HCT116 (cell line): ENCODE data around the gene KCNJ10. TPM values are rescaled to one million over a fixed set of nuclear protein-coding genes. Genes with fewer than 3 reads are reported as not detected.
A peak's percentile ranks its signal among the peaks of the same experiment; 100 is the strongest.

Experiments
- ATAC-seq: fragments of 200-7000 bp; cut with Tn5 transposase; 2 replicates; pipeline ENCODE4 v1.9.1; 2020; ENCODE audit warnings: mild to moderate bottlenecking, moderate library complexity
- BruUV-seq: library from RNA; stranded (reverse); fragments of 400-500 nt; replicated peaks from 2 replicates; lab custom pipeline; 2021; lab: Mats Ljungman, UMichigan
- CTCF ChIA-PET: fragments of 300-600 bp; sonication (Branson Sonifier 250); formaldehyde crosslinking; loops from one replicate; lab custom pipeline; 2021; ENCODE audit warnings: antibody characterized with exemption; lab: Charles Lee
- POLR2A ChIA-PET: fragments of 300-600, 350-600 bp; sonication (Branson Sonifier 250); formaldehyde crosslinking; loops from one replicate; lab custom pipeline; 2021; ENCODE audit warnings: antibody characterized with exemption; lab: Charles Lee
- RAD21 ChIA-PET, 2 experiments: fragments of 300-600 bp; sonication (Branson Sonifier 250); formaldehyde crosslinking; loops; one replicate each; lab custom pipeline; 2023; ENCODE audit warnings: low total read pairs in 2 of 2; ENCODE audit not compliant: uncharacterized antibody in 2 of 2, unreplicated experiment in 2 of 2, low non-redundant PET in 1 of 2; lab: Charles Lee
- DNase-seq: peaks from one replicate; pipeline ENCODE4 v3.0.0-alpha.2; 2010; ENCODE audit warnings: low read depth, low spot score
- H2AFZ ChIP-seq: fragments of 200-600 bp; shearing (Covaris generic), sonication (generic); 2 replicates; pipeline ENCODE4 v1.6.1; 2017; ENCODE audit warnings: low read depth, mixed run types, mixed read lengths, antibody characterized with exemption, low read length; ENCODE audit not compliant: poor library complexity, severe bottlenecking
- H3K27ac ChIP-seq: 2 replicates; pipeline ENCODE4 v1.5.1; 2012; ENCODE audit warnings: low read depth, low read length
- H3K27me3 ChIP-seq: fragments of 200-600 bp; sonication (generic); 2 replicates; pipeline ENCODE4 v1.6.1; 2016; ENCODE audit warnings: mixed run types, low read length, mixed read lengths; ENCODE audit not compliant: insufficient read depth
- H3K36me3 ChIP-seq, 2 experiments: fragments of 200-500 bp in 1 of 2; fragments of 200-600 bp in 1 of 2; sonication (Bioruptor generic) in 1 of 2; sonication (generic) in 1 of 2; 2 replicates each; pipeline versions ENCODE4 v1.5.1 to v1.6.1; 2014 to 2016; ENCODE audit warnings: low read length in 2 of 2, inconsistent platforms in 1 of 2, mixed read lengths in 1 of 2, mixed run types in 1 of 2; ENCODE audit not compliant: insufficient read depth in 2 of 2, control insufficient read depth in 1 of 2
- H3K4me1 ChIP-seq, 2 experiments: fragments of 200-600 bp in 1 of 2; sonication (generic) in 1 of 2; 2 replicates each; pipeline versions ENCODE4 v1.5.1 to v1.6.1; 2012 to 2017; ENCODE audit warnings: low read length in 2 of 2, inconsistent platforms in 1 of 2, mild to moderate bottlenecking in 1 of 2, mixed read lengths in 1 of 2, mixed run types in 1 of 2, moderate library complexity in 1 of 2; ENCODE audit not compliant: insufficient read depth in 2 of 2, control insufficient read depth in 1 of 2
- H3K4me2 ChIP-seq: fragments of 200-600 bp; sonication (generic); 2 replicates; pipeline ENCODE4 v1.6.1; 2017; ENCODE audit warnings: mixed run types, low read length, mixed read lengths
- H3K4me3 ChIP-seq, 2 experiments: fragments of 200-600 bp in 1 of 2; sonication (generic) in 1 of 2; replicated peaks in 1 of 2; 2 replicates each; pipeline ENCODE4 v1.5.1; 2011 to 2016; ENCODE audit warnings: low read length in 2 of 2, control low read depth in 1 of 2, low read depth in 1 of 2, mild to moderate bottlenecking in 1 of 2, mixed read lengths in 1 of 2, mixed run types in 1 of 2
- H3K79me2 ChIP-seq: fragments of 200-600 bp; sonication (generic); 2 replicates; pipeline ENCODE4 v1.6.1; 2017; ENCODE audit warnings: mild to moderate bottlenecking, mixed run types, low read length, moderate library complexity, mixed read lengths; ENCODE audit not compliant: insufficient read depth
- H3K9ac ChIP-seq: fragments of 200-600 bp; sonication (generic); 2 replicates; pipeline ENCODE4 v1.6.1; 2016; ENCODE audit warnings: low read length, mixed read lengths
- H3K9me2 ChIP-seq: fragments of 200-600 bp; sonication (generic), shearing (Covaris generic); 2 replicates; pipeline ENCODE4 v1.6.1; 2017; ENCODE audit warnings: mixed run types, mild to moderate bottlenecking, moderate library complexity; ENCODE audit not compliant: insufficient read depth
- H3K9me3 ChIP-seq, 2 experiments: fragments of 200-500 bp in 1 of 2; fragments of 200-600 bp in 1 of 2; sonication (Bioruptor generic) in 1 of 2; sonication (generic) in 1 of 2; 2 replicates each; pipeline ENCODE4 v1.6.1; 2014 to 2017; ENCODE audit warnings: low read length in 2 of 2, mixed read lengths in 2 of 2, inconsistent platforms in 1 of 2, low read depth in 1 of 2, mild to moderate bottlenecking in 1 of 2, mixed run types in 1 of 2, moderate library complexity in 1 of 2; ENCODE audit not compliant: control insufficient read depth in 1 of 2, insufficient read depth in 1 of 2
- H4K20me1 ChIP-seq: fragments of 200-600 bp; sonication (generic), shearing (Covaris generic); 2 replicates; pipeline ENCODE4 v1.6.1; 2017; ENCODE audit warnings: mixed run types, mild to moderate bottlenecking, moderate library complexity; ENCODE audit not compliant: insufficient read depth
- CEBPB ChIP-seq: IDR thresholded peaks from 2 replicates; pipeline ENCODE4 v1.6.1; 2012; ENCODE audit warnings: low read depth
- EGR1 ChIP-seq: IDR thresholded peaks from 2 replicates; pipeline ENCODE4 v1.6.1; 2012; ENCODE audit warnings: low read depth
- ELF1 ChIP-seq: IDR thresholded peaks from 2 replicates; pipeline ENCODE4 v1.6.1; 2012; ENCODE audit warnings: low read depth, borderline replicate concordance
- EZH2 ChIP-seq: fragments of 200-600 bp; sonication (generic); IDR thresholded peaks from 2 replicates; pipeline ENCODE4 v1.6.1; 2017; ENCODE audit warnings: antibody characterized with exemption, mixed run types
- EZH2phosphoT487 ChIP-seq: fragments of 200-600 bp; IDR thresholded peaks from 2 replicates; pipeline ENCODE4 v1.6.1; 2018; ENCODE audit warnings: antibody characterized with exemption, borderline replicate concordance
- FOSL1 ChIP-seq: IDR thresholded peaks from 2 replicates; pipeline ENCODE4 v1.6.1; 2012; ENCODE audit warnings: low read depth
- JUND ChIP-seq: IDR thresholded peaks from 2 replicates; pipeline ENCODE4 v1.6.1; 2012
- POLR2A ChIP-seq: IDR thresholded peaks from 2 replicates; pipeline ENCODE4 v1.7.0; 2011; ENCODE audit warnings: borderline replicate concordance; ENCODE audit not compliant: insufficient read depth, insufficient read length; ENCODE audit errors: extremely low read depth
- POLR2AphosphoS5 ChIP-seq: IDR thresholded peaks from 2 replicates; pipeline ENCODE4 v1.6.1; 2011; ENCODE audit warnings: mild to moderate bottlenecking, low read depth, low read length, moderate library complexity
- RAD21 ChIP-seq: IDR thresholded peaks from 2 replicates; pipeline ENCODE4 v1.6.1; 2012; ENCODE audit warnings: low read depth, mild to moderate bottlenecking
- REST ChIP-seq: IDR thresholded peaks from 2 replicates; pipeline ENCODE4 v1.6.1; 2012; ENCODE audit warnings: low read depth
- SP1 ChIP-seq: IDR thresholded peaks from 2 replicates; pipeline ENCODE4 v1.6.1; 2012; ENCODE audit warnings: low read depth
- SRF ChIP-seq: IDR thresholded peaks from 2 replicates; pipeline ENCODE4 v1.6.1; 2012; ENCODE audit warnings: low read depth
- TCF7L2 ChIP-seq: IDR thresholded peaks from 2 replicates; pipeline ENCODE4 v1.7.0; 2011; ENCODE audit warnings: borderline replicate concordance, inconsistent platforms; ENCODE audit not compliant: insufficient read depth, insufficient read length; ENCODE audit errors: extremely low read depth
- YY1 ChIP-seq: IDR thresholded peaks from 2 replicates; pipeline ENCODE4 v1.6.1; 2011; ENCODE audit warnings: low read length, low read depth, moderate library complexity, mild to moderate bottlenecking; ENCODE audit not compliant: insufficient replicate concordance; ENCODE audit errors: extremely low read depth
- ZBTB33 ChIP-seq: IDR thresholded peaks from 2 replicates; pipeline ENCODE4 v1.6.1; 2011; ENCODE audit warnings: mild to moderate bottlenecking, low read length, moderate library complexity; ENCODE audit not compliant: insufficient replicate concordance; ENCODE audit errors: extremely low read depth
- ZFX ChIP-seq: fragments of 450-650 bp; IDR thresholded peaks from 2 replicates; pipeline ENCODE4 v1.6.1; 2017
- ZNF274 ChIP-seq: fragments of 200-500 bp; sonication (Bioruptor generic); IDR thresholded peaks from 2 replicates; pipeline ENCODE4 v1.6.1; 2014; ENCODE audit warnings: mild to moderate bottlenecking, low read depth, low read length, inconsistent platforms
- intact Hi-C: fragments of 100-400 bp; cut with micrococcal nuclease; formaldehyde crosslinking; loops from 2 replicates; pipeline ENCODE4 v1.10.0; 2022
- total RNA-seq: library from RNA; stranded (reverse); gene quantifications from one replicate; pipeline ENCODE4 v1.2.1, GENCODE V29; 2021; ENCODE audit not compliant: unreplicated experiment
- TF ChIP-seq, protein P1 (sequence below): IDR thresholded peaks from 2 replicates; pipeline ENCODE4 v1.6.1; 2012
- TF ChIP-seq, protein P2 (sequence below), 3 experiments: fragments of 200-600 bp in 1 of 3; sonication (generic) in 1 of 3; IDR thresholded peaks in 2 of 3; conservative IDR thresholded peaks in 1 of 3; 2 replicates each; pipeline ENCODE4 v1.5.1; 2012 to 2017; ENCODE audit warnings: low read depth in 2 of 3, low read length in 2 of 3, antibody characterized with exemption in 1 of 3, borderline replicate concordance in 1 of 3, control low read depth in 1 of 3, mild to moderate bottlenecking in 1 of 3, mixed read lengths in 1 of 3, mixed run types in 1 of 3, moderate library complexity in 1 of 3; ENCODE audit not compliant: insufficient read depth in 1 of 3

The KCNJ10 gene
- total RNA-seq, 1 experiment from 2014 or later = 0.57 TPM

DNA sequence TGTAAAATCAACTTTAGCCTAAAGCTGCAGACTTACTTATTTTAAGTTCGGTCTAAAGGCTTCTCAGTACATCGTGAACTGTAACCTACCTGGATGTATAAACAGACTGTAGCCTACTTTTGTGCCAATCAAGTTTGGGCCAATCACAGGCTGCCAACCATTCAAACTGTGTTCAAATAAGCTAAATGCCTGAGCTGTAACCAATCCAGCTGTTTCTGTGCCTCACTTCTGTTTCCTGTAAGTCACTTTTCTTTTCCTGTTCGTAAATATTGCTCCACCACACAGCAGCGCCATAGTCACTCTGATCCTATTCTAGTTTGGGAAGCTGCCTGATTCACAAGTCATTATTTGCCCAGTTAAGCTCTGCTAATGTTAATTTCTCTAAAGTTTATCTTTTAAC lies 78.4 kb downstream of the KCNJ10 start:
- Histone ChIP-seq H3K27me3 (no peaks in the 10 kb centered on the region), H3K9me2 (no peaks in the 10 kb centered on the region), H3K36me3 (no peaks in the 10 kb centered on the region), H3K4me2 (no peak overlapping the region), H3K9me3 (no peaks in the 10 kb centered on the region), H3K79me2 (no peaks in the 10 kb centered on the region), H3K4me3 (no peak overlapping the region), H3K9ac (no peak overlapping the region), H3K27ac (no peak overlapping the region), H4K20me1 (no peaks in the 10 kb centered on the region), H2AFZ (peak overlapping the region; percentile 83), H3K4me1 (peaks cover 0 to 9% of the 10 kb centered on the region in 2 experiments; a peak in 2 of 4 replicates)
- ATAC-seq (no peak), DNase-seq (no peak)
- ChIA-PET CTCF (interaction anchor here (1.5 kb wide), 1 partner anchor 15 kb away, joined by 9 read pairs; no protein-coding TSS in a partner anchor), RAD21 (no interaction called here), POLR2A (no interaction called here)
- TF ChIP-seq POLR2AphosphoS5 (no peak), YY1 (no peak), REST (no peak), EGR1 (no peak), ZBTB33 (no peak), EZH2 (no peak), ZNF274 (no peak), FOSL1 (no peak), ZFX (no peak), JUND (no peak), RAD21 (no peak), CEBPB (no peak), ELF1 (no peak), SRF (no peak), SP1 (no peak), TCF7L2 (no peak), EZH2phosphoT487 (no peak), POLR2A (no peak)
- TF ChIP-seq, protein P1, sequence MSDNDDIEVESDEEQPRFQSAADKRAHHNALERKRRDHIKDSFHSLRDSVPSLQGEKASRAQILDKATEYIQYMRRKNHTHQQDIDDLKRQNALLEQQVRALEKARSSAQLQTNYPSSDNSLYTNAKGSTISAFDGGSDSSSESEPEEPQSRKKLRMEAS = no peak
- TF ChIP-seq, protein P2, sequence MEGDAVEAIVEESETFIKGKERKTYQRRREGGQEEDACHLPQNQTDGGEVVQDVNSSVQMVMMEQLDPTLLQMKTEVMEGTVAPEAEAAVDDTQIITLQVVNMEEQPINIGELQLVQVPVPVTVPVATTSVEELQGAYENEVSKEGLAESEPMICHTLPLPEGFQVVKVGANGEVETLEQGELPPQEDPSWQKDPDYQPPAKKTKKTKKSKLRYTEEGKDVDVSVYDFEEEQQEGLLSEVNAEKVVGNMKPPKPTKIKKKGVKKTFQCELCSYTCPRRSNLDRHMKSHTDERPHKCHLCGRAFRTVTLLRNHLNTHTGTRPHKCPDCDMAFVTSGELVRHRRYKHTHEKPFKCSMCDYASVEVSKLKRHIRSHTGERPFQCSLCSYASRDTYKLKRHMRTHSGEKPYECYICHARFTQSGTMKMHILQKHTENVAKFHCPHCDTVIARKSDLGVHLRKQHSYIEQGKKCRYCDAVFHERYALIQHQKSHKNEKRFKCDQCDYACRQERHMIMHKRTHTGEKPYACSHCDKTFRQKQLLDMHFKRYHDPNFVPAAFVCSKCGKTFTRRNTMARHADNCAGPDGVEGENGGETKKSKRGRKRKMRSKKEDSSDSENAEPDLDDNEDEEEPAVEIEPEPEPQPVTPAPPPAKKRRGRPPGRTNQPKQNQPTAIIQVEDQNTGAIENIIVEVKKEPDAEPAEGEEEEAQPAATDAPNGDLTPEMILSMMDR (IDR thresholded peaks at IDR 0.05 in 2 of 3, conservative IDR thresholded peaks at IDR 0.05 in 1 of 3; ENCODE audit: borderline replicate concordance in 1 of 3, insufficient read depth in 1 of 3, low read depth in 2 of 3, low read length in 2 of 3) = no peak
- no TSS peak for BruUV-seq
- intact Hi-C loops = no loop called here
